ENCODE measurements around the gene PLEKHA5. TPM values are rescaled to one million over a fixed set of nuclear protein-coding genes. Genes with fewer than 3 reads are reported as not detected.
A peak's percentile ranks its signal among the peaks of the same experiment; 100 is the strongest.
"Not testable (repeated sequence)": the region's sequence is repeated elsewhere in the genome, so short reads cannot be mapped to it uniquely, and the experiment has no call there.

Gene PLEKHA5
- total RNA-seq, 4 donors from 2014 or later, result 34.7 to 59.4 (median 41.7) TPM

- no peak overlapping the region for H3K4me3 ChIP-seq
- no peaks in the 10 kb centered on the region for H3K27me3 ChIP-seq
- peak in 1 of 3 donors; percentile 6 for DNase-seq
- H3K36me3 ChIP-seq, result no peaks in the 10 kb centered on the region
- no peaks in the 10 kb centered on the region for H3K9me3 ChIP-seq
- H3K27ac ChIP-seq, result no peak overlapping the region
- H3K4me1 ChIP-seq, result no peaks in the 10 kb centered on the region
- TF ChIP-seq POLR2A (IDR thresholded peaks at IDR 0.05) (no peak), CTCF (IDR thresholded peaks at IDR 0.05) (no peak)
Measured at GRCh38 chr12:19398376-19399363, 269.1 kb downstream of the PLEKHA5 start.

GRCh38 chr12:19400649-19401285, 271.2 kb downstream of the PLEKHA5 start:
- DNase-seq, H3K27ac ChIP-seq, H3K9me3 ChIP-seq, H3K36me3 ChIP-seq, H3K27me3 ChIP-seq, H3K4me3 ChIP-seq, H3K4me1 ChIP-seq: not testable (repeated sequence)

GRCh38 chr12:19402211-19402610, 272.7 kb downstream of the PLEKHA5 start:
- no peak for DNase-seq
- Histone ChIP-seq H3K27ac (no peak overlapping the region), H3K4me1 (no peaks in the 10 kb centered on the region), H3K4me3 (no peak overlapping the region), H3K9me3 (no peaks in the 10 kb centered on the region), H3K27me3 (no peaks in the 10 kb centered on the region), H3K36me3 (no peaks in the 10 kb centered on the region)
- TF ChIP-seq POLR2A (IDR thresholded peaks at IDR 0.05), result no peak
- TF ChIP-seq CTCF (IDR thresholded peaks at IDR 0.05), result no peak

GRCh38 chr12:19402743-19403431, 273.4 kb downstream of the PLEKHA5 start:
- Histone ChIP-seq H3K27ac (no peak overlapping the region), H3K4me1 (no peaks in the 10 kb centered on the region), H3K36me3 (no peaks in the 10 kb centered on the region), H3K9me3 (no peaks in the 10 kb centered on the region), H3K4me3 (no peak overlapping the region), H3K27me3 (no peaks in the 10 kb centered on the region)
- DNase-seq, result no peak
- TF ChIP-seq POLR2A (IDR thresholded peaks at IDR 0.05), result no peak
- TF ChIP-seq CTCF (IDR thresholded peaks at IDR 0.05), result no peak

GRCh38 chr12:19404242-19404880, 274.8 kb downstream of the PLEKHA5 start:
- TF ChIP-seq POLR2A (IDR thresholded peaks at IDR 0.05) (no peak), CTCF (IDR thresholded peaks at IDR 0.05) (no peak)
- DNase-seq, result no peak
- Histone ChIP-seq H3K27me3 (no peaks in the 10 kb centered on the region), H3K36me3 (no peaks in the 10 kb centered on the region), H3K4me1 (no peaks in the 10 kb centered on the region), H3K4me3 (no peak overlapping the region), H3K9me3 (no peaks in the 10 kb centered on the region), H3K27ac (no peak overlapping the region)

Data from Peyer's patch (tissue), 4 donors.